ENCODE data around the gene GRK1. TPM values are rescaled to one million over a fixed set of nuclear protein-coding genes. Genes with fewer than 3 reads are reported as not detected.

Gene GRK1
- total RNA-seq, 1 experiment from 2014 or later: not detected

DNA sequence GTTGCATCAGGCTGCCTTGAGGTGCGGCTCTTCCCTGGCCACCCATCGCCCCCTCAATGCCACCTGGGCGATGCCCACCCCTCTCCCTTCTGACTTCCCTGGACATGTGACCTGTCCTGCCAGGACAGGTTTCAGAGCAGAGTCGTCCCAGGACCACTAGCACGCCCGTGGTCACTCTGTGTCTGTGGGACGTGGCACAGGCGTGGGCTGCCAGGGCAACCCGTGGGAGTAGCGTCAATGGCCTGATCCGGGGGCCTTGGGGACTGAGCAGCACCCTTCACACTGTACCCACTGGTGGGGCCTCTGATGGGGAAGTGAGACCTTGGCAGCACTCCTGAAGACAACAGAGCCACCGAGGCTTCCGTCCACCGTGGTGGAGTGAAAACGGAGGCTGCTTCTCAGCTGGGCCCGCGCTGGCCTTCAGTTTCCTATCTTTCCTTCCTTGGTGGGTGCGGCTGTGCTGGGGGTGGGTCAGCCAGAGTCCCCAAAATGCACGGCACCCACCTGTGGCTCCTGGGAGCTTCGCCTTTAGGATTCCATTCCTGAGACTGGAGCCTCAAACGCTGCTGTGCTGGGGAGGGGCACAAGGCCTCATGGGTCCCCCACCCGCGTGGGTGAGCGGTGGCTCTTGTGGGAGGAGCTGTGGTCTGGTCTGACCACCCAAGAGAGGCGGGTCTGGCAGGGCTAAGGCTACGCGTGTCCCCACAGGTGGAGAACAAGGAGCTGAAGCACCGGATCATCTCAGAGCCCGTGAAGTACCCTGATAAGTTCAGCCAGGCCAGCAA is 65.3 kb downstream of the GRK1 start:
- no peak overlapping the region for H3K27ac Mint-ChIP-seq (ENCODE audit: low read depth, unreplicated experiment)
- no peaks in the 10 kb centered on the region for H3K9me3 Mint-ChIP-seq (ENCODE audit: unreplicated experiment)
- BruUV-seq (replicated peaks): no TSS peak
- H3K27me3 Mint-ChIP-seq (ENCODE audit: insufficient read depth, unreplicated experiment): peaks cover 29% of the 10 kb centered on the region
- DNase-seq (ENCODE audit: unreplicated experiment): no peak
- ChIA-PET CTCF (no interaction called here), POLR2A (no interaction called here)
- peaks cover 9% of the 10 kb centered on the region for H3K4me1 Mint-ChIP-seq (ENCODE audit: insufficient read depth, unreplicated experiment)
- H3K36me3 Mint-ChIP-seq (ENCODE audit: insufficient read depth, unreplicated experiment): no peaks in the 10 kb centered on the region
- TF ChIP-seq, protein P1, sequence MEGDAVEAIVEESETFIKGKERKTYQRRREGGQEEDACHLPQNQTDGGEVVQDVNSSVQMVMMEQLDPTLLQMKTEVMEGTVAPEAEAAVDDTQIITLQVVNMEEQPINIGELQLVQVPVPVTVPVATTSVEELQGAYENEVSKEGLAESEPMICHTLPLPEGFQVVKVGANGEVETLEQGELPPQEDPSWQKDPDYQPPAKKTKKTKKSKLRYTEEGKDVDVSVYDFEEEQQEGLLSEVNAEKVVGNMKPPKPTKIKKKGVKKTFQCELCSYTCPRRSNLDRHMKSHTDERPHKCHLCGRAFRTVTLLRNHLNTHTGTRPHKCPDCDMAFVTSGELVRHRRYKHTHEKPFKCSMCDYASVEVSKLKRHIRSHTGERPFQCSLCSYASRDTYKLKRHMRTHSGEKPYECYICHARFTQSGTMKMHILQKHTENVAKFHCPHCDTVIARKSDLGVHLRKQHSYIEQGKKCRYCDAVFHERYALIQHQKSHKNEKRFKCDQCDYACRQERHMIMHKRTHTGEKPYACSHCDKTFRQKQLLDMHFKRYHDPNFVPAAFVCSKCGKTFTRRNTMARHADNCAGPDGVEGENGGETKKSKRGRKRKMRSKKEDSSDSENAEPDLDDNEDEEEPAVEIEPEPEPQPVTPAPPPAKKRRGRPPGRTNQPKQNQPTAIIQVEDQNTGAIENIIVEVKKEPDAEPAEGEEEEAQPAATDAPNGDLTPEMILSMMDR (IDR thresholded peaks at IDR 0.05; ENCODE audit: unreplicated experiment): no peak
- no peak overlapping the region for H3K4me3 Mint-ChIP-seq (ENCODE audit: unreplicated experiment)
- intact Hi-C loops (cut with micrococcal nuclease): no loop called here

DNA sequence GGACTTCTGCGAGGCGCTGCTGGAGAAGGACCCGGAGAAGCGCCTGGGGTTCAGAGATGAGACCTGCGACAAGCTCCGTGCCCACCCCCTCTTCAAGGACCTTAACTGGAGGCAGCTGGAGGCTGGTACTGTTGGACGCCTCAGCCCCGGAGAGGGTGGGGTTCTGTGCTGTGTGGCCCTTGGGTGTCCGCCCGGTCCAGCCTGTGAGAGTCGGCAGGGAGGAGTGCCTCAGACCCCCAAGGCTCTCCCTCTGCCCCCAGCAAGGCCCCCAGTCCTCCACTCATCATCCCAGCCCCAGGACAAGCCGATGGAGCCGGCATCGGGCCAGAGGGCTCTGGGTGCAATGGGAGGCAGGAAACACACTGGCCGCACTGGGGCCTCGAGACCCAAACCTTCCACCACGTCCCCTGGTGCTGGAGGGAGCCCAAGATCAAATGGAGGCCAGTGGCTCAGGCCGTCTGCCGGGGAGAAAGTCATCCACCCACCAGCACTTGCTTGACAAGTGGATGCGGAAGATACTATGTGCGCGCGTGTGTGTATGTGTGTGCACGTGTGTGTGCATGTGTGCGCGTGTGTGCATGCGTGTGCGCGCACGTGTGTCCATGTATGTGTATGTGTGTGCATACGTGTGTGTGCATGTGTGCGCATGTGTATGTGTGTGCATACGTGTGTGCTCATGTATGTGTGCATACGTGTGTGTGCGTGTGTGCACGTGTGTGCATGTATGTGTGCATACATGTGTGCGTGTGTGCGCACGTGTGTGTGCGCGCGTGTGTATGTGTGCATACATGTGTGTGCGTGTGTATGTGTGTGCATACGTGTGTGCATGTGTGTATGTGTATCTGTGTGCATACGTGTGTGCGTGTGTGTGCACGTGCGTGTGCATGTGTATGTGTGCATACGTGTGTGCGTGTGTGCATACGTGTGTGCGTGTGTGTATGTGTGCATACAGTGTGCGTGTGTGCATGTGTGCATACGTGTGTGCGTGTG is 66.2 kb downstream of the GRK1 start:
- Mint-ChIP-seq H3K4me3 (ENCODE audit: unreplicated experiment) (no peak overlapping the region), H3K27ac (ENCODE audit: low read depth, unreplicated experiment) (no peak overlapping the region), H3K4me1 (ENCODE audit: insufficient read depth, unreplicated experiment) (peaks cover 9% of the 10 kb centered on the region), H3K36me3 (ENCODE audit: insufficient read depth, unreplicated experiment) (no peaks in the 10 kb centered on the region), H3K27me3 (ENCODE audit: insufficient read depth, unreplicated experiment) (peaks cover 27% of the 10 kb centered on the region), H3K9me3 (ENCODE audit: unreplicated experiment) (no peaks in the 10 kb centered on the region)
- POLR2A ChIA-PET: no interaction called here
- no TSS peak for BruUV-seq (replicated peaks)
- DNase-seq (ENCODE audit: unreplicated experiment): no peak
- CTCF ChIA-PET: no interaction called here
- TF ChIP-seq, protein P1 (IDR thresholded peaks at IDR 0.05; ENCODE audit: unreplicated experiment): no peak
- intact Hi-C loops (cut with micrococcal nuclease): no loop called here

DNA sequence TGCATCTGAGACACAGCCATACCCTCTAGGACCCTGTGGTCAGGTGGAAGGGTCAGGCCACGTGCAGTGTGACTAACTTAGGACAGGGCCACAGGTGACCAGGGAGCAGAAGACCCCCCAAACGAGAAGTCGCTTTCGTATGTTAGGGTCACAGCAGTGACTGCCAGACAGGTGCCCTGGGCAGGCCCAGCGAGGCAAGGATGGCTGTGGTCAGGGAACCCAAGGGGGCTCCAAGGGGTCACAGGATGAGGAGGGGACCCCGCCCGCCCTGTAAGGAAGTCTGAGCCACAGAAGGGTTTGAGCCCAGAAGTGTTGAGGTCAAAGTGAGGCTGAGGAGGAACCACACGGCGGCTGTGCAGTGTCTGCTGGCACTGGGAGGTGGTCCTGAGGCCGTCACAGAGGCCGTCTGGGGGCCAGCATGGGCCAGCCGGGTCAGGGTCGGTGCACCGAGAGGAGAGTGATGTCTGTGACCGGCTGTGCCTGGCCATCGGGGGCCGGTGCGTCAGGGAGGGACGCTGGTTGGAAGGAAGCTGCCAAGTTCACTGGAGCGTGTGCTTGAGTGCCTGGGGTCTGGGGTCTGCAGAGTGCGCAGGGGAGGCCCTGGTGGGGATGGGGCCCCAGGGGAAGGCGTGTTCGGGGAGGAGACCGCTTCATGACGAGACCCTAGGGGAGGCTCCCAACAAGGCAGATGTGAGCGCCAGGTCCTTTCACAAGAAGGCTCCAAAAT is 67.2 kb downstream of the GRK1 start:
- TF ChIP-seq, protein P1 (IDR thresholded peaks at IDR 0.05; ENCODE audit: unreplicated experiment): no peak
- Mint-ChIP-seq H3K36me3 (ENCODE audit: insufficient read depth, unreplicated experiment) (no peaks in the 10 kb centered on the region), H3K27me3 (ENCODE audit: insufficient read depth, unreplicated experiment) (peaks cover 17% of the 10 kb centered on the region), H3K9me3 (ENCODE audit: unreplicated experiment) (no peaks in the 10 kb centered on the region), H3K4me1 (ENCODE audit: insufficient read depth, unreplicated experiment) (no peaks in the 10 kb centered on the region), H3K27ac (ENCODE audit: low read depth, unreplicated experiment) (no peak overlapping the region), H3K4me3 (ENCODE audit: unreplicated experiment) (no peak overlapping the region)
- CTCF ChIA-PET: interaction anchor here (0.8 kb wide), 1 partner anchor 10 kb away, joined by 3 read pairs; no protein-coding TSS in a partner anchor
- POLR2A ChIA-PET: no interaction called here
- intact Hi-C loops (cut with micrococcal nuclease): no loop called here
- no peak for DNase-seq (ENCODE audit: unreplicated experiment)
- no TSS peak for BruUV-seq (replicated peaks)

DNA sequence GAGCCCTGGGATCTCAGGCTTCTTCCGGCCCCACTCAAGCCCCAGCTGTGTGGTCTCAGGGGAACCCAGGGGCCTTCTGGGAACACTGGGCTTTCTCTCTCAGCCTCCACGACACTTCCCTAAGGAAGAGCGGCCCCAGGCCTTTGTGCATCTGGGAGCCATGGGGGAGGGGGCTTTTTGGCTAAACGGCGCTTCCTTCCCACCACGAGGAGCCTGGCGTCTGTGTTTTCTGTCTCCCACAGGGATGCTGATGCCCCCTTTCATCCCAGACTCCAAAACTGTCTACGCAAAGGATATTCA is 67.8 kb downstream of the GRK1 start:
- Mint-ChIP-seq H3K36me3 (ENCODE audit: insufficient read depth, unreplicated experiment) (no peaks in the 10 kb centered on the region), H3K9me3 (ENCODE audit: unreplicated experiment) (no peaks in the 10 kb centered on the region), H3K27me3 (ENCODE audit: insufficient read depth, unreplicated experiment) (peaks cover 12% of the 10 kb centered on the region), H3K27ac (ENCODE audit: low read depth, unreplicated experiment) (no peak overlapping the region), H3K4me1 (ENCODE audit: insufficient read depth, unreplicated experiment) (no peaks in the 10 kb centered on the region), H3K4me3 (ENCODE audit: unreplicated experiment) (no peak overlapping the region)
- TF ChIP-seq, protein P1 (IDR thresholded peaks at IDR 0.05; ENCODE audit: unreplicated experiment): no peak
- intact Hi-C loops (cut with micrococcal nuclease): no loop called here
- ChIA-PET CTCF (interaction anchor here (0.7 to 0.8 kb wide), 2 partner anchors 10 to 423 kb away, joined by 3 read pairs; no protein-coding TSS in a partner anchor), POLR2A (no interaction called here)
- no peak for DNase-seq (ENCODE audit: unreplicated experiment)
- no TSS peak for BruUV-seq (replicated peaks)
